Heart left ventricle (tissue), 13 donors: ENCODE results near the gene ANKRD29.

ENCODE experiments used
- POLR2A ChIP-seq, 2 donors: fragments of 450-650 bp; IDR thresholded peaks; one replicate each; pipeline ENCODE4 v1.6.1; 2017; ENCODE audit warnings: antibody characterized with exemption in 2 of 2, mild to moderate bottlenecking in 2 of 2, moderate library complexity in 2 of 2
- TF ChIP-seq, protein P1 (sequence below), 12 donors: fragments of 200-600 bp; sonication (generic) in 4 of 12; IDR thresholded peaks; one replicate each; pipeline versions ENCODE4 v1.5.0 to v1.8.0; 2018 to 2022; ENCODE audit warnings: antibody characterized with exemption in 12 of 12, mild to moderate bottlenecking in 5 of 12
- donor health status: ischemic (EF 13 %, LVEDD 7.1; RV severe dilation, severe dysfunction).
- donor health status: DM: no; HTN: yes; CAD: no.
- donor health status: DM: no; HTN: no; CAD: no.
- donor health status: ischemic (EF 25% LVEDD 6.9; RV normal size, moderate dysfunction).
- donor health status: ischemic (EF 25% LVEDD 5.7; RV mildly dilated, moderate dysfunction).
- donor health status: ischemic (EF 35%, LVEDD 5.7; RV mildly dilated, moderate dysfunction).
- donor health status: nonischemic (EF 11% LVEDD 7.7; RV severe dilation, severe dysfunction).
- donor health status: DM: yes; HTN: yes; CAD: no.
- donor health status: PGD.
- donor health status: ischemic (EF 29% LVEDD 5.4; RV normal size, mild dysfunction).
- donor health status: nonischemic (EF 23%, LVEDD 6.1; RV moderate dilation, normal function).

DNA sequence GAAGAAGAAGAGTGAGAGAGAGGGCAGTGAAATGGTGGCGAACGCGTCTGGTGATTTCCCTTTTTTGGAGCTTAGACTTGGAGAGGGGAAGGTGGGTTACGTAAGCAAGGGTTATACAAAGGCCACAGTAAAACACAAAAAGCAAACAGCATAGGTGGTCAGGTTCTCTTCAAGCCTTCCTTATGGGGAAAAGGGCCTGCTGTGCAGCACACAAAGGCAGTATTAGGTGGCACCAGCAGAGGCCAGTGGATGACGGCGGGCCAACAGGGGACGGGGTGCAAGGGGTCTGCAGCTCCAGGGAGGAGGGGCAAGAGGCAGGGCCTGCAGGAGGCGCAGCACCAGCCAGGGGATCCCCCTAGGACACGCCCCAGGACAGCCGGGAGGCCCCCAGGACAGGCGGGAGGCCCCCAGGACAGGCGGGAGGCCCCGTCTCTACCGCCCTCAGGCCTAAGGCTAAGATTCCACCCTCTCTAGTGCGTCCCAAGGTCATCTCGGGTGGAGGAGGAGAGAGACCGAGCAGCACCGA lies 43.8 kb downstream of the ANKRD29 start:
- TF ChIP-seq, protein P1, sequence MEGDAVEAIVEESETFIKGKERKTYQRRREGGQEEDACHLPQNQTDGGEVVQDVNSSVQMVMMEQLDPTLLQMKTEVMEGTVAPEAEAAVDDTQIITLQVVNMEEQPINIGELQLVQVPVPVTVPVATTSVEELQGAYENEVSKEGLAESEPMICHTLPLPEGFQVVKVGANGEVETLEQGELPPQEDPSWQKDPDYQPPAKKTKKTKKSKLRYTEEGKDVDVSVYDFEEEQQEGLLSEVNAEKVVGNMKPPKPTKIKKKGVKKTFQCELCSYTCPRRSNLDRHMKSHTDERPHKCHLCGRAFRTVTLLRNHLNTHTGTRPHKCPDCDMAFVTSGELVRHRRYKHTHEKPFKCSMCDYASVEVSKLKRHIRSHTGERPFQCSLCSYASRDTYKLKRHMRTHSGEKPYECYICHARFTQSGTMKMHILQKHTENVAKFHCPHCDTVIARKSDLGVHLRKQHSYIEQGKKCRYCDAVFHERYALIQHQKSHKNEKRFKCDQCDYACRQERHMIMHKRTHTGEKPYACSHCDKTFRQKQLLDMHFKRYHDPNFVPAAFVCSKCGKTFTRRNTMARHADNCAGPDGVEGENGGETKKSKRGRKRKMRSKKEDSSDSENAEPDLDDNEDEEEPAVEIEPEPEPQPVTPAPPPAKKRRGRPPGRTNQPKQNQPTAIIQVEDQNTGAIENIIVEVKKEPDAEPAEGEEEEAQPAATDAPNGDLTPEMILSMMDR (IDR thresholded peaks at IDR 0.05), result peak in 1 of 12 donors; percentile 7
- no peak for TF ChIP-seq POLR2A (IDR thresholded peaks at IDR 0.05)
